H9 (cell line): ENCODE data around the gene INAFM1. TPM values are rescaled to one million over a fixed set of nuclear protein-coding genes. Genes with fewer than 3 reads are reported as not detected.

ENCODE experiments used
- DNase-seq: peaks from one replicate; pipeline ENCODE4 v3.0.0-alpha.2; 2017
- H2AFZ ChIP-seq: one replicate; pipeline ENCODE4 v1.6.1; 2013; ENCODE audit warnings: mild to moderate bottlenecking, low read length, control low read depth, moderate library complexity
- H2AK5ac ChIP-seq: 2 replicates; pipeline ENCODE4 v1.6.1; 2013; ENCODE audit warnings: low read length, control low read depth, mixed read lengths; ENCODE audit not compliant: insufficient read length
- H2BK120ac ChIP-seq: one replicate; pipeline ENCODE4 v1.6.1; 2013; ENCODE audit warnings: low read depth, mild to moderate bottlenecking, low read length, control low read depth, inconsistent platforms; ENCODE audit not compliant: poor library complexity, severe bottlenecking
- H2BK12ac ChIP-seq: 2 replicates; pipeline ENCODE4 v1.6.1; 2013; ENCODE audit warnings: low read length, control low read depth, mixed read lengths, low read depth; ENCODE audit not compliant: insufficient read length
- H2BK15ac ChIP-seq: 2 replicates; pipeline ENCODE4 v1.6.1; 2013; ENCODE audit warnings: low read depth, low read length, control low read depth
- H2BK20ac ChIP-seq: one replicate; pipeline ENCODE4 v1.6.1; 2013; ENCODE audit warnings: low read depth, mild to moderate bottlenecking, low read length, control low read depth, inconsistent platforms; ENCODE audit not compliant: poor library complexity, severe bottlenecking
- H2BK5ac ChIP-seq: 2 replicates; pipeline ENCODE4 v1.6.1; 2013; ENCODE audit warnings: low read length, control low read depth, mixed read lengths; ENCODE audit not compliant: insufficient read length
- H3K14ac ChIP-seq: 2 replicates; pipeline ENCODE4 v1.6.1; 2013; ENCODE audit warnings: low read length, control low read depth; ENCODE audit not compliant: insufficient read depth
- H3K18ac ChIP-seq: 2 replicates; pipeline ENCODE4 v1.6.1; 2013; ENCODE audit warnings: low read depth, mild to moderate bottlenecking, mixed read lengths, low read length, control low read depth; ENCODE audit not compliant: insufficient read length
- H3K23ac ChIP-seq: 2 replicates; pipeline ENCODE4 v1.6.1; 2013; ENCODE audit warnings: low read length, control low read depth, mixed read lengths, low read depth; ENCODE audit not compliant: insufficient read length
- H3K23me2 ChIP-seq: 2 replicates; pipeline ENCODE4 v1.6.1; 2013; ENCODE audit warnings: low read depth, mild to moderate bottlenecking, mixed read lengths, low read length, control low read depth; ENCODE audit not compliant: insufficient read length, poor library complexity, severe bottlenecking
- H3K27ac ChIP-seq: 2 replicates; pipeline ENCODE4 v1.5.1; 2013; ENCODE audit warnings: low read length, control low read depth, mixed read lengths, low read depth; ENCODE audit not compliant: insufficient read length
- H3K27me3 ChIP-seq: 2 replicates; pipeline ENCODE4 v1.6.1; 2013; ENCODE audit warnings: low read length, control low read depth, inconsistent platforms; ENCODE audit not compliant: insufficient read depth
- H3K4ac ChIP-seq: 2 replicates; pipeline ENCODE4 v1.6.1; 2013; ENCODE audit warnings: low read depth, mild to moderate bottlenecking, control low read depth, inconsistent platforms, low read length, moderate library complexity
- H3K4me1 ChIP-seq: 2 replicates; pipeline ENCODE4 v1.6.1; 2013; ENCODE audit warnings: low read length, control low read depth, inconsistent platforms; ENCODE audit not compliant: insufficient read depth
- H3K4me2 ChIP-seq: 2 replicates; pipeline ENCODE4 v1.6.1; 2013; ENCODE audit warnings: low read length, control low read depth, mixed read lengths; ENCODE audit not compliant: insufficient read length, insufficient read depth
- H3K56ac ChIP-seq: 2 replicates; pipeline ENCODE4 v1.6.1; 2013; ENCODE audit warnings: low read depth, mild to moderate bottlenecking, mixed read lengths, low read length, control low read depth; ENCODE audit not compliant: insufficient read length
- H3K79me1 ChIP-seq: 2 replicates; pipeline ENCODE4 v1.6.1; 2013; ENCODE audit warnings: low read depth, mild to moderate bottlenecking, moderate library complexity, low read length, control low read depth, inconsistent platforms; ENCODE audit not compliant: insufficient read depth, poor library complexity, severe bottlenecking
- H3K79me2 ChIP-seq: 2 replicates; pipeline ENCODE4 v1.6.1; 2013; ENCODE audit warnings: low read length, control low read depth, inconsistent platforms; ENCODE audit not compliant: insufficient read depth
- H3K9ac ChIP-seq: 2 replicates; pipeline ENCODE4 v1.6.1; 2013; ENCODE audit warnings: low read length, control low read depth, mixed read lengths; ENCODE audit not compliant: insufficient read length; ENCODE audit errors: extremely low read depth
- H3K9me3 ChIP-seq: one replicate; pipeline ENCODE4 v1.6.1; 2013; ENCODE audit warnings: low read depth, low read length, inconsistent platforms; ENCODE audit not compliant: control insufficient read depth
- H3T11ph ChIP-seq: one replicate; pipeline ENCODE4 v1.6.1; 2013; ENCODE audit warnings: mild to moderate bottlenecking, low read length, control low read depth, inconsistent platforms
- H4K20me1 ChIP-seq: one replicate; pipeline ENCODE4 v1.6.1; 2013; ENCODE audit not compliant: control insufficient read depth, insufficient read length, insufficient read depth
- H4K5ac ChIP-seq: 2 replicates; pipeline ENCODE4 v1.6.1; 2013; ENCODE audit warnings: low read depth, mild to moderate bottlenecking, mixed read lengths, low read length, control low read depth; ENCODE audit not compliant: insufficient read length
- H4K8ac ChIP-seq: replicated peaks from 2 replicates; pipeline ENCODE4 v1.6.1; 2013; ENCODE audit warnings: low read length, control low read depth, mixed read lengths, low read depth; ENCODE audit not compliant: insufficient read length
- H4K91ac ChIP-seq: 2 replicates; pipeline ENCODE4 v1.6.1; 2013; ENCODE audit warnings: low read depth, mild to moderate bottlenecking, moderate library complexity, mixed read lengths, low read length, control low read depth; ENCODE audit not compliant: insufficient read length
- H3K27ac Mint-ChIP-seq, 3 experiments: 2 replicates in 2 of 3; 3 replicates in 1 of 3; pipeline ENCODE4 v1.8.0; 2020 to 2021; ENCODE audit warnings: mixed read lengths in 3 of 3, mild to moderate bottlenecking in 1 of 3, moderate library complexity in 1 of 3
- H3K27me3 Mint-ChIP-seq: 2 replicates; pipeline ENCODE4 v1.8.0; 2021; ENCODE audit warnings: low read depth, mild to moderate bottlenecking, moderate library complexity, mixed read lengths
- H3K36me3 Mint-ChIP-seq, 3 experiments: 2 replicates in 2 of 3; 3 replicates in 1 of 3; pipeline ENCODE4 v1.8.0; 2020 to 2021; ENCODE audit warnings: low read depth in 3 of 3, mixed read lengths in 3 of 3; ENCODE audit not compliant: insufficient read depth in 1 of 3
- H3K4me1 Mint-ChIP-seq, 2 experiments: 2 replicates each; pipeline ENCODE4 v1.8.0; 2020; ENCODE audit warnings: mixed read lengths in 2 of 2
- H3K4me3 Mint-ChIP-seq, 2 experiments: 2 replicates in 1 of 2; 3 replicates in 1 of 2; pipeline ENCODE4 v1.8.0; 2020 to 2021; ENCODE audit warnings: mild to moderate bottlenecking in 2 of 2, mixed read lengths in 2 of 2, moderate library complexity in 1 of 2
- H3K9me3 Mint-ChIP-seq, 2 experiments: 2 replicates in 1 of 2; 3 replicates in 1 of 2; pipeline ENCODE4 v1.8.0; 2020; ENCODE audit warnings: mild to moderate bottlenecking in 2 of 2, mixed read lengths in 2 of 2, moderate library complexity in 1 of 2
- WGBS: extraction: QIAGEN DNeasy Blood & Tissue Kit; methylation state at CpG from one replicate; pipeline ENCODE4 v1.1.7; 2013; ENCODE audit warnings: missing lambda C conversion rate, low lambda C conversion rate, mixed read lengths; ENCODE audit not compliant: insufficient read length; ENCODE audit errors: extremely low coverage; 5-methylcytosine and 5-hydroxymethylcytosine counted together
- total RNA-seq: library from RNA; stranded (reverse); gene quantifications from 2 replicates; pipeline ENCODE4 v1.2.1, GENCODE V29; 2021
- TF ChIP-seq, protein P1 (sequence below): fragments of 200-600 bp; sonication (generic); conservative IDR thresholded peaks from 3 replicates; pipeline ENCODE4 v1.8.0; 2021; ENCODE audit warnings: antibody characterized with exemption, mild to moderate bottlenecking

The INAFM1 gene
- total RNA-seq, 1 experiment from 2014 or later = 8.5 TPM

GRCh38 chr19:47283405-47284059 is 8.8 kb downstream of the INAFM1 start:
- no peak overlapping the region for H4K8ac ChIP-seq
- no peak overlapping the region for H2BK120ac ChIP-seq
- H3K9me3 ChIP-seq = no peaks in the 10 kb centered on the region
- no peak overlapping the region for H3K4ac ChIP-seq
- no peaks in the 10 kb centered on the region for H3K27me3 ChIP-seq
- H2AFZ ChIP-seq = no peak overlapping the region
- WGBS = 96% methylated on average over 4 of the region's 10 CpGs
- TF ChIP-seq, protein P1, sequence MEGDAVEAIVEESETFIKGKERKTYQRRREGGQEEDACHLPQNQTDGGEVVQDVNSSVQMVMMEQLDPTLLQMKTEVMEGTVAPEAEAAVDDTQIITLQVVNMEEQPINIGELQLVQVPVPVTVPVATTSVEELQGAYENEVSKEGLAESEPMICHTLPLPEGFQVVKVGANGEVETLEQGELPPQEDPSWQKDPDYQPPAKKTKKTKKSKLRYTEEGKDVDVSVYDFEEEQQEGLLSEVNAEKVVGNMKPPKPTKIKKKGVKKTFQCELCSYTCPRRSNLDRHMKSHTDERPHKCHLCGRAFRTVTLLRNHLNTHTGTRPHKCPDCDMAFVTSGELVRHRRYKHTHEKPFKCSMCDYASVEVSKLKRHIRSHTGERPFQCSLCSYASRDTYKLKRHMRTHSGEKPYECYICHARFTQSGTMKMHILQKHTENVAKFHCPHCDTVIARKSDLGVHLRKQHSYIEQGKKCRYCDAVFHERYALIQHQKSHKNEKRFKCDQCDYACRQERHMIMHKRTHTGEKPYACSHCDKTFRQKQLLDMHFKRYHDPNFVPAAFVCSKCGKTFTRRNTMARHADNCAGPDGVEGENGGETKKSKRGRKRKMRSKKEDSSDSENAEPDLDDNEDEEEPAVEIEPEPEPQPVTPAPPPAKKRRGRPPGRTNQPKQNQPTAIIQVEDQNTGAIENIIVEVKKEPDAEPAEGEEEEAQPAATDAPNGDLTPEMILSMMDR = no peak
- H3K4me1 ChIP-seq = no peaks in the 10 kb centered on the region
- H3K79me1 ChIP-seq = no peaks in the 10 kb centered on the region
- H3K14ac ChIP-seq = no peak overlapping the region
- H3K18ac ChIP-seq = no peak overlapping the region
- H3K23ac ChIP-seq = no peak overlapping the region
- no peaks in the 10 kb centered on the region for H3K79me2 ChIP-seq
- H3K9ac ChIP-seq = no peak overlapping the region
- no peak overlapping the region for H3K27ac ChIP-seq
- peaks cover 0 to 4% of the 10 kb centered on the region in 2 experiments; a peak in 2 of 4 replicates for H3K4me1 Mint-ChIP-seq
- no peak overlapping the region for H4K5ac ChIP-seq
- peaks cover under 1 to 2% of the 10 kb centered on the region in 2 experiments; a peak in 4 of 5 replicates for H3K9me3 Mint-ChIP-seq
- H3K36me3 Mint-ChIP-seq = peaks cover 0 to 3% (median 1%) of the 10 kb centered on the region in 3 experiments; a peak in 2 of 7 replicates
- H3K27ac Mint-ChIP-seq = no peak overlapping the region
- no peak for DNase-seq
- no peaks in the 10 kb centered on the region for H3K23me2 ChIP-seq
- H3T11ph ChIP-seq = no peak overlapping the region
- H2AK5ac ChIP-seq = no peak overlapping the region
- no peaks in the 10 kb centered on the region for H3K27me3 Mint-ChIP-seq
- no peaks in the 10 kb centered on the region for H4K20me1 ChIP-seq
- H2BK12ac ChIP-seq = no peak overlapping the region
- no peak overlapping the region for H2BK5ac ChIP-seq
- no peak overlapping the region for H3K4me3 Mint-ChIP-seq
- H2BK20ac ChIP-seq = no peak overlapping the region
- no peak overlapping the region for H3K4me2 ChIP-seq
- no peak overlapping the region for H3K56ac ChIP-seq
- H4K91ac ChIP-seq = no peak overlapping the region
- no peak overlapping the region for H2BK15ac ChIP-seq
